Fibroblast of skin of right biceps (primary cell): ENCODE measurements around the gene SHKBP1.
A peak's percentile ranks its signal among the peaks of the same experiment; 100 is the strongest.
"Not testable (repeated sequence)": the region's sequence is repeated elsewhere in the genome, so short reads cannot be mapped to it uniquely, and the experiment has no call there.

Source experiments
- DNase-seq: peaks from one replicate; pipeline ENCODE4 v3.0.0-alpha.2; 2013

SHKBP1 gene

GRCh38 chr19:40576585-40577451 lies at the start of gene SHKBP1:
Gene SHKBP1 (plus strand): TSS chr19:40576873. CDS start chr19:40576900, 27 bp downstream.
- peak; percentile 96 for DNase-seq

GRCh38 chr19:40528078-40528477 lies 48.6 kb upstream of the SHKBP1 start:
- DNase-seq, result no peak

GRCh38 chr19:40528533-40529092 lies 48.1 kb upstream of the SHKBP1 start:
- no peak for DNase-seq

- peak; percentile 73 for DNase-seq
These were observed 47.3 kb upstream of the SHKBP1 start for GRCh38 chr19:40529093-40529954.

DNA sequence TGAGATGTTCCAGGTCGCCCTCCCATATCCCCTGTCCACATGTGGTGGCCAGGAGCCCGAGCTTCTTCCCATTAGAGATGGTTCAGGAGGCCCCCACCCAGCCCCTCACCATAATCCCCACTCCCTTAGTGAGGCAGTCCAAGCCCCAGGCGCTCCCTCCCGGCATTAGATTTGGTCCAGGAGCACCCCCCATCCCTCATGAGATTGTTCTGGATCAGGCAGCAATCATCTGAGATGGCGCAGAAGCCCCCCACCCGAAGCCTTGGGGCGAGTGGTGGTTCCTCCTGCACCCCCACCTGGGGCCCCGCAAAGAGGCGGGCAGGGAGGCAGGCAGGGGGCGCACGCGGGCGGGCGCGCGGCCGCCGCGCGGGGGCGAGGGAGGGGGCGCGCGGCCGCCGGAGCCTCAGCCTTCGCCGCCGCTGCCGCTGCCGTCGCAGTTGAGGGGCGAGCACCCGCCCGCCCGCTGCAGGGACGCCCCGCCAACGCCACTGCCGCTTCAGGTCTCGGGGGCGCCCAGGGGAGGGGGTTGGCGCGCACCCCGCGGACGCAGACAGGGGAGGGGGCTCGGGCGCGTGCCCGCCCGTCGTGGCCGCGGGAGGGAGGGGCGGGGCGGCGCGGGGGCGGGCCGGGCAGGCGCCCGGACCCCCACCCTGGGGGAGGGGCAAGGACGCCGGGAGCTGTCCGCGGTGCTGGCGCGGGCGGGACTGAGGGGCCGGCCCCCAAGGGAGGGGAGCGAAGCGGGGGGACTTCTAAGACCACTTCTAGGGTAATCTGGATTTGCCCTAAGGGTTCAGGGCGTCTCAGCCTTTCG lies 46.4 kb upstream of the SHKBP1 start:
- DNase-seq, result no peak

DNA sequence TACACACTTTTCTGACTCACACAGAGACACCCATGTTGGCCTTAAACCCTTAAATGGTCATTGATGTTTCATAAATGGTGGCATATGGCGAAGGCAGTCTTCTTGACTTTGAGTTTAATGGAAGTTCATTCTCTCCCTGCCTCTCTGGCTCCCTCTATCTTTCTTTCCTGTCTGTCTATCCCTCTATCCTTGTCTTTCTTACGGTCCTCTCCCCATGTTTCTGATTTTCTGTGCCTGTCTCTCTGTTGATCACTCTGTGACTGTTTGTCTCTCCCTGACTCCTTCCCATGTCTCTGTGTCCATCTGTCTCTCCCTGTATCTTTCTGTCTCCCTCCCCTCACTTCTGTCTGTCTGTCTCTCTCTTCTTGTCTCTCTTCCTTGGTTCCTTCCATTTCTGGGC lies 43.2 kb upstream of the SHKBP1 start:
- DNase-seq, result no peak

- no peak for DNase-seq
These were observed 42.5 kb upstream of the SHKBP1 start for GRCh38 chr19:40534148-40534547.

- no peak for DNase-seq
These were observed 37.6 kb upstream of the SHKBP1 start for GRCh38 chr19:40539070-40539469.

DNA sequence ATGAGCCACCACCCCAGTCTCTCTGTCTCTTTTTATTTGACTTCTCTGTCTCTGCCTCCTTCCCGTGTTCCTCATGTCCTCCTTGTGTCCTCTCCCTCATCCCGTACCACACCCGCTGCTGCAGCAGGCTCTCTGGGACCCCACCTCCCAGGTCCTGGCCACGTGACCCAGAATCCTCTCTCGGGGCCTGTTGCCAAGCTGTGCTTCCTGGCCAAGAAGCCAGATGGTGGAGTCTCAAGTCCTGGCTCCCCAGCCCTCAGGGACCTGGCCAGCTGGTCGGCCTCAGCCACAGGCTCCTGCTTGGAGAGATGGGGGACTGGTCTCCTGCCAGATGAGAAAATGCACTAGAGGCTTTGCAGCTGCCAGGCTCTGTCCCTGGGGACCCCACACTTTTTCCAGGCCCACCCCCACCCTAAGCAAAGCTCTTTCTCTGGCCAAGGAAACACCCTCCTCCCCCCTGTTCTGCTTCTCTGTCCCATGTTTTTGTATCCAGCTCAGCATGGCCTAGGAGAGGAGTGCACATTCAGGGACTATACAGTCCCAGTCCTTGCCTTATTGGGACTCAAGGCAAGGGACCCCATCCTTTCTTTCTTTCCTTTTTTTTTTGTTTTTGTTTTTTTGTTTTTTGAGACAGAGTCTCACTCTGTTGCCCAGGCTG lies 34.3 kb upstream of the SHKBP1 start:
- no peak for DNase-seq

GRCh38 chr19:40543029-40543597 lies 33.6 kb upstream of the SHKBP1 start:
- DNase-seq, result no peak

GRCh38 chr19:40546153-40546841 lies 30.4 kb upstream of the SHKBP1 start:
- not testable (repeated sequence) for DNase-seq

GRCh38 chr19:40547190-40547589 lies 29.5 kb upstream of the SHKBP1 start:
- not testable (repeated sequence) for DNase-seq

DNA sequence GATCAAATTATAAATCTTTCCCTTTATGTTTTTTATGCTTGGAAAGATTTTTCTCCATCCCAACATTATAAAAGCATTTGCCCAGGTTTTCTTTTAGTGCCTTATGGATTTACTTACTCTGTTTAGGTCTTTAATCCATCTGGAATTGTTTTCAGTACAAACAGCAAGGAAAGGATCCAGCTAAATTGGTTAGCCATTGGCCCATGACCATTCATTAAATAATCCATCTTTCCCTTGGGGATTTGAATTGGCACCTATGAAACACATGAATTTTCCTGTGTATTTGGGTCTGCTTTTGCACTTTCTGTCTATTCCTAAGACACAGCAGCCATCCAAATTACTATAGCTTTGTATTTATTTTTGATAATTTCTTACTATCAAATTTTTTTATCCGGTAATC lies 28.8 kb upstream of the SHKBP1 start:
- DNase-seq, result no peak

DNA sequence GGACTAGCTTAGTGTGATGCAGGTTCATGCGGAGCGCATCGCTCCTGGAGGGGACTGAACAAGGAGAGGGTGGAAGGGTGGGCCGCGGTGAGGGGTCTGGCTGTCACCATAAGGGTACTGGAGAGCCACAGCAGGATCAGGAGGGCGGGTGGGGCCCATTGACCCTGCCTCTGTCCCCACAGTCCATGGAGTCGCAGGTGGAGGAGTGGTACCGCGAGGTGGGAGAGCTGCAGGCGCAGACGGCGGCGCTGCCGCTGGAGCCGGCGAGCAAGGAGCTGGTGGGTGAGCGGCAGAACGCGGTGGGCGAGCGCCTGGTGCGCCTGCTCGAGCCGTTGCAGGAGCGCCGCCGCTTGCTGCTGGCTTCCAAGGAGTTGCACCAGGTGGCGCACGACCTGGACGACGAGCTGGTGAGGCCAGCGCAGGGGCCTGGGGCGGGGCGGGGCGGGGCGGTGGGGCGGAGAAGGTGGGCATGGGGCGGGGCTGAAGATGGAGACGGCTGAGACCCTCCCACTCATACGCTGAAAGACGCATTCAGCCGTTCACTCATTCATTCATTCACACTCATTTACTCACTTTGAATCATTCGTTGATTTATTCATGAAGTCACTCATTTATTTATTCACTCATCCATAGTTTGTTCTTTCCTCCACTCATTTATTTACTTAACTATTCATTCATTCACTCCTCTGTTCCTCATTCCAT lies 27.5 kb upstream of the SHKBP1 start:
- peak; percentile 55 for DNase-seq

- no peak for DNase-seq
These were observed 25.7 kb upstream of the SHKBP1 start for GRCh38 chr19:40550951-40551350.

DNA sequence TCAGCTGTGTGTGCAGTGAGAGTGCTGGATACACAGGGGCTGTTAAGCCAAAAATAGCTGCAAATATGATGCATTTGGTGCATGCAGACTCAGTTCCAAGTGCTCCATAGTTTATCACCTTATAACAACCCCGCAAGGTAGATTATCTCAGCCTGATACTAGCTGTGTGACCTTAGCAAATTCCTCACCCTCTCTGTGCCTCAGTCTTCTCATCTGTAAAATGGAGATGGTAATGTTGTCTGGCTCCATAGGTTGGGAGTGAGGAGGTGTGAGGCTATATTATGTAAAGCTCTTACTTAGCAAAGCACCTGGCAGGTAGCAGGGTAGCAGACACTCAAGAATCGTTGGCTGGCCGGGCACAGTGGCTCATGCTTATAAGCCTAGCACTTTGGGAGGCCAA lies 23.8 kb upstream of the SHKBP1 start:
- no peak for DNase-seq

DNA sequence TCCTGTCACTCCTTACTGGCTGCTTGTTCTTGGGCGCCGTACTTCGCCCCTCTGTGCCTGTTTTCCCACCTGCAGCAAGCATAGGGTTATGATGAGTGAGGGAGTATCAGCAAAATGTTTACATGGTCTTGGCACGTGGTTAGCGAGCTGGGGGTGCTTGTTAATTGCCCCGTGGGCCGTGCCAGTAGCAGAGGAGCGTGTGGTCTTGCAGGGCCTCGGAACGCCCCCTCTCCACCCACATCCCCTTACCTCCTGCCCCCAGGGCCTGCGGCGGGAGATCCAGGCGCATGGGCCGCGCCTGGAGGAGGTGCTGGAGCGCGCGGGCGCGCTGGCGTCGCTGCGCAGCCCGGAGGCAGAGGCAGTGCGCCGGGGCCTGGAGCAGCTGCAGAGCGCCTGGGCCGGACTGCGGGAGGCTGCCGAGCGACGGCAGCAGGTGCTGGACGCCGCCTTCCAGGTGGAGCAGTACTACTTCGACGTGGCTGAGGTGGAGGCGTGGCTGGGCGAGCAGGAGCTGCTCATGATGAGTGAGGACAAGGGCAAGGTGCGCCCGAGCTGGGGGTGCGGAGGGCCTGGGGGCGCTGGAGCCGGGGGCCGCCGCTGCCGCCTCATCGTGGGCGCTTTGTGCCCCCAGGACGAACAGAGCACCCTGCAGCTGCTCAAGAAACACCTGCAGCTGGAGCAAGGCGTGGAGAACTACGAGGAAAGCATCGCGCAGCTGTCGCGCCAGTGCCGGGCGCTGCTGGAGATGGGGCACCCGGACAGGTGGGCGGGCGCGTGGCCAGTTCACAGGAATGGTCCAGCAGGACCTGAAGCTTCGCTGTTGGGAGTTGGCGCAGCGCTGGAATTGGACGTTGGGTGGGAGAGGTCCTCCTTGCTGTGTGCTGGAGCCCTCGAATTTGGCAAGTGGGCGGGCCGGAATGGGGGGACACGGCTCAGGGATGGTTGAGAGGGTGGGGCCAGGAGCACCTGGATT lies 22.5 kb upstream of the SHKBP1 start:
- no peak for DNase-seq

- no peak for DNase-seq
These were observed 20.5 kb upstream of the SHKBP1 start for GRCh38 chr19:40555978-40556689.
